ENCODE results near the gene ZNF672.
A peak's percentile ranks its signal among the peaks of the same experiment; 100 is the strongest.
"Not testable (repeated sequence)": the region's sequence is repeated elsewhere in the genome, so short reads cannot be mapped to it uniquely, and the experiment has no call there.

Gene ZNF672

DNA sequence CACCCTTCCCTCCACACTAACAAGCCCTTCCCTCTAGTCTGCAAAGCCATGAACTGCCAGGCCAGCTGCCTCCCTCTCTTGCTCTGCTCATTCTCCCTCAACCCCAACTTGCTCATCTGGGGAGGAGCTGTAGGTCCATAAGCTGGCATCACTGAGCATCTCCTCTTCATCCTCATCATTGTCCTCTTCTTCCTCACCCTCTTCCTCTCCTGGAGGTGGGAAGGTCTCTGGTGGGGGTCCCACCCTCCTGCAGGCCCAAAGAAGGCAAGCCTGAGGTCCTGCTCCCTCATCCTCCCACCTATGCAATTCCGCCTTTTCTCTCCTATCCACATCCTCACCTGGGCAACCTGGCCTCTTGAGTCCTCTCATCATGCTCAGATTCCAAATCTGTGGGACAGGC is 18.2 kb downstream of the ZNF672 start:
- DNase-seq (ENCODE audit: low spot score) = no peak

DNA sequence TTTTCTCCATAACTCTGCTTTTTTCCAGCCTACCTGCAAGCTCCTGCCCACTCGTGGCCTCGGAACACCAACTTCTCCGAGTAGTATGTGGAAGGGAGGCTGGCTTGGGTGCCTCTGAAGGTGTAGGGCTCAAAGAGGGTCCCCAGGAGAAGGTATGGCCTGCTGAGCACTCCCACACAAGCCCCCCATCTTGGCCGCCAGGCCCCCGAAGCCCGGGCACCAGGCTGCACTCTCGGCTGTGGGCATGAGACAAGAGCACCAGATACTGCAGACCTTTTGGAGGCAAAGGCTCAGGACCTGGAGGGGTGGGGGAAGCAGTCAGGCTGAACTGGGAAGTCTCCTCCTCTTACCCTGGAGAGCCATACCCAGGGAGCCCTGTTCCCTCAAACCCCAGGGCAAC is 19.2 kb downstream of the ZNF672 start:
- no peak for DNase-seq (ENCODE audit: low spot score)

GRCh38 chr1:248857749-248858095 is 19.7 kb downstream of the ZNF672 start:
- DNase-seq (ENCODE audit: low spot score) = no peak

GRCh38 chr1:248858096-248858890 is 20.3 kb downstream of the ZNF672 start:
- DNase-seq (ENCODE audit: low spot score) = peak; percentile 72

- DNase-seq (ENCODE audit: low spot score) = peak; percentile 98
Observed at GRCh38 chr1:248858891-248859889, 21.2 kb downstream of the ZNF672 start, which contains the start of gene ZNF692. TSS of gene ZNF692 (minus strand) at chr1:248859085. CDS start at chr1:248858309, 776 bp downstream.

DNA sequence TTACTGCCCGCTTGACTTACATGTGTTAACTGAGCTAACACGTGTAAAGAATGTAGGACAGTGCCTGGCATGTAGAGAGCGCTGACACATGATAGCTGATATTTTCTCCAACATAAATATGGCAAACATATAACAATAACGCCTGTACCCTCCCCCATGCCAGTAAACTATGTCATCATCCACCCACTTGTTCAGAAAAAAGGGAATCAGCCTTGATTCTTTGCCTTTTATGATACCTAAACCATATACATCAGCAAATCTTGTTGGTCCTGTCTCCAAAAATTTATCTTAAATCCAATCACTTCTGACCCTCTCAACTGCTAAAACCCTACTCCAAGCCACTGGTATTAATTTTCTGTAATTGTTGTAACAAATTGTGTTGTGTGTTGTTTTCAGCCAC is 22.0 kb downstream of the ZNF672 start:
- no peak for DNase-seq (ENCODE audit: low spot score)

- no peak for DNase-seq (ENCODE audit: low spot score)
Observed at GRCh38 chr1:248861616-248862015, 23.6 kb downstream of the ZNF672 start.

- no peak for DNase-seq (ENCODE audit: low spot score)
Observed at GRCh38 chr1:248862695-248862997, 24.6 kb downstream of the ZNF672 start.

DNA sequence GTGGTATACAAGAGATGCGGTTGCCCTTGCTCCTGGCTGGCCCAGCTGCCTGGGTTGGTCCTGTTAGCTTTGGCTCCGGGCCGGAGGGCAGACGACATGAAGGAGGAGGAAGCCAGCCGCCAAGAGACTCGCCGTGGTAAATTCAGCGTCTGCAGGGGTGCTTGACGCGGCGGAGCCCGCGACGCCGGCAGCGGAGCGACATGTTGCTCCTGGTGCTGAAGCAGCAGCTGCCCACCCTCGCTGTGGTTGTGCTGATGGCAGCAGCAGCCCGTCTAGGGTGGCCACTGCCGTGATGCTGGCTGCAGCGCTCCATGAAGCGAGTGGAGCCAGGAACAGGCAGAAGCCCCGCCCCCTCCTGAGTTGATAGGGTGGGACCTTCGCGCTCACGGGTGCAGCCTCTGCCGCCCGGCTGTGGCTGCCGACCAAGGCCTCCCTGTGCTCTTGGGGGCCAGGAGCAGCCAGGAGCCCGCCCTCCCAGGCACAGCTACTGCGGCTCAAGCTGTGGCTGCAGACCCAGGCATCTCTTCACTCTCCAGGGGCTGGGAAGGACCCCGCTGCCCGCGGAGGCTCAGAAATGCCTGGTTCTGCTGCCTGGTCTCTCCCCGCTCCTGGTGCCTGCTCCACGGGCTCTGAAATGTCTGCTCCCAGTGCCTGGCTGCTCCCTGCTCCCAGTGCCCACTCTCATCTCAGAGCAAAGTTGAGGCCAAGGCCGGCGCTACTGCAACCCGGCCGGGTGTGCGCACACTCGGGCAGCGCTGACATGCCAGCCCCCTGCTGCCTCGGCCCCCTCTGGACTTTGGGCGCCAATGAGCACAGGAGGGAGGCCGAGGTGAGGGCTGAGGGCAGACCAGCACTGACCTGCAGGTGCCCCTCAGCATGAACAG is 25.2 kb downstream of the ZNF672 start:
- peak; percentile 79 for DNase-seq (ENCODE audit: low spot score)

DNA sequence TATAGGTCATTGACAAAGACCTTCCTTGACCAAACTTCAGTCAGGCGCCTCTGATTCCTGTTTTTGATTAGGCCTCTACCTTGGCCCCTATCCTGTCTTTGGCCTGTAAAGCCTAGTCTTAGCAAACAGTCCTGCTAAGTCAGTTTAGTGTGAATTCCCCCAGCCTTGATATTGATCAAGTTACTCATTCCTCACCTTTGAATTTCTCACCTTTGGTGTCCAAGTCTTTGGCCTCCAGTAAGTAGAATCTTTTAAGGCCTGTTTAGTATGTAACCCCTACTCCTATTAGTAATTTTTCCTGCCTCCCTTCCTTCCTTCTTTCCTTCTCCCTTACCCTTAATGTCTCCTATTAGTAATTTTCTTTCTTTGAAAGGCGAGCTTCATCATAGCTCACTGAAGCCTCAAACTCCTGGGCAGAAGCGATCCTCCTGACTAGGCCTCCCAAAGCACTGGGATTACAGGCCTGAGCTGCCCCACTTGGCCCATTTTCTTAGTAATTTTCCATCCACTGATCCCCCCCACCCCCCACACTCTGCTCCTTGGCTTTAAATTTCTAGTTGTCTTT is 33.9 kb downstream of the ZNF672 start:
- no peak for DNase-seq (ENCODE audit: low spot score)

DNA sequence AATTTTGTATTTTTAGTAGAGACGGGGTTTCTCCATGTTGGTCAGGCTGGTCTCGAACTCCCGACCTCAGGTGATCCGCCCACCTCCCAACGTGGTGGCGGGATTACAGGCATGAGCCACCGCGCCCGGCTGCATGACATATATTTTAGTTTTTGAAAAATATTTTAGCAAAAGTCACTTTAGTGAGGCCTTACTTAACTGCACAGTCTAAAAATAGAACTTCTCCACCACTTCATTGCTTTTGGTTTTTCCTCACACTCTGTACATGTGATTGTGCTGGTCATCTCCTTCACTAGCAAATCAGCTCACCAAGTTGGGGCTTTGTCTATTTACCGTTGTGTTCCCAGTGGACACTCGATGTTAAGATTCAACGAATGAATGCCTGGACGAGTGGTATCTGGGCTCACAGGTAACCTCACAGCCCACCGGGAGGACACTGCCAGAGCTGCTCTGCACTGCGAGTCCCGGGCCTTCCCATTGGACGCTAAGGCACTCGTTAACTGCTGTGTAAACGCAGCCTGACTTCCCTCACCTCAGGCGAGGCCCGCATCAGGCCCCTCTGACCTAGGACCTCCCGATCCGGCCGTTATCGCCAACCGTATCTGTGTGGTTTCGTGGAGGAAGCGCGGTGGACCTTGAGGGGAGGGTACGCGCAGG is 34.9 kb downstream of the ZNF672 start:
- DNase-seq (ENCODE audit: low spot score) = peak; percentile 89

- peak; percentile 97 for DNase-seq (ENCODE audit: low spot score)
Observed at GRCh38 chr1:248873409-248873992, 35.5 kb downstream of the ZNF672 start.

DNA sequence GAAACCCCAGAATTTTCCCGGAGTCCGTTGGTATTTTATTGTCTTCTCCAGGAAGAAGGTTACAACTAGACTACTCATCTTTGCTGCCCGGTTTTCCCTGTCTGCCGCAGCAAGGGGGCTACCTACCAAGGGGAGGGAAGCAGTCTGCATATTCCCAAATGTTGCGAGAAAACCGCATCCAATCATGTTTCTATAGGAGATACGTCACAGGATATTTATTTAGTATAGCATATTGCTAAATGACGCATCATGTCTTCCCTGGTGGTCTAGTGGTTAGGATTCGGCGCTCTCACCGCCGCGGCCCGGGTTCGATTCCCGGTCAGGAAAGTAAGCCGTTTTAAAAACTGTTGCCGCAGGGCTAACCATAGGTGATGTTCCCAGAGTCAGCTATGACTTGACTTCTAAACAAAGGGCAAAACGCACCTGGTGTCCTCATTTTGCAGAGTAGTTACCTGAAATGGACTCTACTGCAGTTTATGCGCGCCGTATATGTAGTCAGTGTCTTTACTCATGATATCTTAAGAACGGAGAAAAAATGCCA is 36.0 kb downstream of the ZNF672 start:
- peak; percentile 88 for DNase-seq (ENCODE audit: low spot score)

GRCh38 chr1:248881261-248881660 is 43.2 kb downstream of the ZNF672 start:
- no peak for DNase-seq (ENCODE audit: low spot score)

DNA sequence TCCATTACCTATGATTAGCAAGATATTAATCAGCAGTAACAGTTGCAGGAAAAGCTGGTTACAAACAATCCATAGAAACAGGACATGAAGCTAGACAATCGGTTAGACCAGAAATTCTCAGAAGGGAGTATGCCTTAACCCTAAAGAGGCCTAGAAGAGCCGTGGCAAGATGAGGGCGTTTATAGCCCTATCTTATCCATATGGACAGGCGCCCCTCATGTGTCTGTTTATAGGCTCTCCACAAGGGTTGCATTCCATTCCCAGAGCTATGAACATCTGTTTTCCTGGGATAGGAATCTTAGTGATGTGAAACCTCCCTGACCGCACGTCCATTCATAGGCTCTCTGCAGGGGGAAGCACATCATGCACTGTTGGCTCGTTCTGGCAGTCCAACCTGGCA is 44.4 kb downstream of the ZNF672 start:
- DNase-seq (ENCODE audit: low spot score) = not testable (repeated sequence)

DNA sequence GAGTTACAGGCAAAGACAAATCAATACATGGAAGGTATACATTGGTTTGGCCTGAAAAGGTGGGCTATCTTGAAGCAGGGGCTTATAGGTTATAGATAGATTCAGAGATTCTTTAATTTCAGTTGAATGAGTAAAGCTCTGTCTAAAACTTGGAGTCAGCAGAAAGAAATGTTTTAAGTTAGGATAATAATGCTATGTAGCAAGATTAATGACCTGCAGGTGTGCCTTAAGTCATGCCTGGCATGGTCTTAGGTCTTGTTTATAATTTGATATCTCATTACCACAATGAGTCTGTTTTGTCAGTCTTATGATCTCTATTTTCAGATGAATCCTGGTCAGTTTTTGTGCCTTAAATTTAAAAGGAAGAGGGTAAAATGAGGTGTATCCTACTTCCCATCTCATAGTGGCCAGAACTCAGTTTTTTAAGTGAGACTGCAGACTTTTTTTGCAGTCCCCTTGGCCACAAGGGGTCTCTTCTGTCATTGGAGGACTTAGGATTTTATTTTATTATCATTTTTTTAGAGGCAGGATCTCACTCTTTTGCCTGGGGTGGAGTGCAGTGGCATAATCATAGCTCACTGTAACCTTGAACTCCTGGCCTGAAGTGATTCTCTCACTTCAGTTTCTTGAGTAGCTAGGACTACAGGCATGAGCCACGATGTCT is 46.7 kb downstream of the ZNF672 start:
- no peak for DNase-seq (ENCODE audit: low spot score)

DNA sequence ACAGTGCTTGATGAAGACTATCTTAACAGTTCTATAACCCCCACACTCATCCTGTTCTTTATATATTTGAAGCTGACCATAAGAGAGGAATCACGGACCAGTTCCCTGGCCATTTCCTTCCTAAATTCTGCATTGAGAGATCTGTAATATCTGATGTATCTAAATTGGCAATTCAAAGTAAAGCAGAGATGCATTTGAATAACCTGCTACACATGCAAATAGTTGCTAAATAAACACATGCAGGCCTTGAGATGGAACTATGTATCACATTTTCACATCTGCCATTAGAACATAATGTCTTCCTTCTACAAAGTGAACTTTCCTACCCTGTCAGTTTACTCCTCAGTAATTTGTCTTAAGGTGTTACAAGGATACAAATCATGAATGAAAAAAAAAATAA is 47.6 kb downstream of the ZNF672 start:
- no peak for DNase-seq (ENCODE audit: low spot score)

DNA sequence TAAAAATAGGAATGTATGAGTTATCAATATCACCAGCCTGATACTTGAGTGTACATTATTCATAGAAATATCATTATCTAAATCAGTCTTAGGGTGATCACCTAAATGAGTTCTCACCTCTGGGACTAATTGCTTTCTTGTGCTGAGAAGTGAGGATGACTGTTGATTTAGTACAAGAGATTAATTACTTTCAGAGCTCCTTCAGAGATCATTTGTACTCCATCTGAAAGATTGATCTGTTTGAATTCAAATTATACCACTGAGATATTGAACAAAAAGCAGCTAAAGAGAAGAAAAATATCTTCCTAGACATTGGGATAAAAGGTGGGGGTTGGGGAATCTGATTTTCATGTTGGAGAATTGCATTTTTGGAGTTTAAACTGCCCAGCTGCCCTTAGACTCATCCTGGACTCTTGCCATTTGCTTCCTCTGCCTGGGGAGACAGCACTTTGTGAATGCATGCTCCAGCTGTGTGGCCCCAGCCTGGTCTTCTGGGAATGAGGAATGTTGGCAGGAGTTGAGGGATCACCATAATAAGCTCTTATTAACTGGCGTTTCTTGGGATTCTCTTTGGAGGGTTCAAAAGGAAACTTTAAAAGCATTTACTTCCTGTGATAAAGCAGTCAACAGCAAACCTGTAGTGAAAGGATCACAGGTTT is 48.3 kb downstream of the ZNF672 start:
- no peak for DNase-seq (ENCODE audit: low spot score)

- DNase-seq (ENCODE audit: low spot score) = not testable (repeated sequence)
Observed at GRCh38 chr1:248889914-248890243, 51.9 kb downstream of the ZNF672 start.
